ENCODE measurements around the gene CCDC127.

DNA sequence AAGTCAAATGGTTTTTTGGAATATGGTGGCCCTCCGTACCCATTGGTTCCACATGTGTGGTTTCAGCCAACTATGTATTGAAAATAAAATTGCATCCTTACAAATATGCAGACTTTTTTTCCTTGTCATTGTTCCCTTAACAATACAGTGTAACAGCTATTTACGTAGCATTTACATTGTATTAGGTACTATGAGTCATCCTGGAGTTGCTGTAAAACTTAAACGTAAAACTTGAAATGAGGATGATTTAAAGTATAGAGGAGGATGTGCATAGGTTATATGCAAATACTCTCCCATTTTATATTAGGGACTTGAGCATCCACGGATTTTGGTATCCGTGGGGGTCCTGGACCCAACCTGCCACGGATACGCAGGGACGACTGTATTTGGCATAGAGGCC is 16.5 kb upstream of the CCDC127 start:
- TF ChIP-seq TEAD4 (IDR thresholded peaks at IDR 0.05): no peak
- TF ChIP-seq EP300 (IDR thresholded peaks at IDR 0.05; ENCODE audit: borderline replicate concordance): no peak
- TF ChIP-seq RAD21 (IDR thresholded peaks at IDR 0.05; ENCODE audit: low read depth): no peak
- TF ChIP-seq FOXM1 (IDR thresholded peaks at IDR 0.05; ENCODE audit: borderline replicate concordance, low read depth): no peak
- no peak for TF ChIP-seq REST (IDR thresholded peaks at IDR 0.05; ENCODE audit: low read depth)
- no peak for TF ChIP-seq CEBPB (IDR thresholded peaks at IDR 0.05)
- TF ChIP-seq YY1 (IDR thresholded peaks at IDR 0.05; ENCODE audit: low read depth): no peak
- TF ChIP-seq TAF1 (IDR thresholded peaks at IDR 0.05; ENCODE audit: low read depth): no peak
- TF ChIP-seq MAX (IDR thresholded peaks at IDR 0.05): no peak
- no peak for TF ChIP-seq TCF12 (IDR thresholded peaks at IDR 0.05; ENCODE audit: low read depth)
- TF ChIP-seq EGR1 (IDR thresholded peaks at IDR 0.05): no peak
- TF ChIP-seq CREB1 (IDR thresholded peaks at IDR 0.05; ENCODE audit: low read depth): no peak
